ENCODE data around the gene MAP1LC3B.

Gene MAP1LC3B

DNA sequence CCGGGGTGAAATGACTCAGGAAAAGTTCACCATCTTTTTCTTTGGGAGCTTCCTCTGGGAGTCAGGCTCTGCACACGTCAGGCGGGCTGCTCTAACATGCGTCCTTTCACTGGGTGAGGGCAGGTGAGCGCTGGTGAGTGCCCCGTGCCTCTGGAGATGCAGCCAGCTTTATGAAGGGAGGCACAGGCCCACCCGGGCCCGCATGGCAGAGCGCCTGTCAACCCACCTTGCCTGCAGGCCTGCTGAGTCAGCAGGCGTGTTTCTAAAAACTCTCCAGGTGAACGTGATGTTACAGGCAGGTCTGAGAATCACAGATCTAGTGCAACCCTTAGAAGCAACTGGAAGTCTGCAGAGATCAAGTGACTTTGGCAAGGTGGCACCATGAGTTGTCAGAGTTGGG lies 18.4 kb downstream of the MAP1LC3B start:
- no peak for TF ChIP-seq CTCF (IDR thresholded peaks at IDR 0.05; ENCODE audit: low read depth, low read length, missing control alignments)
- DNase-seq (ENCODE audit: extremely low read depth, low read depth), result no peak
- H3K4me3 ChIP-seq (replicated peaks; ENCODE audit: low read depth, low read length), result no peak overlapping the region

DNA sequence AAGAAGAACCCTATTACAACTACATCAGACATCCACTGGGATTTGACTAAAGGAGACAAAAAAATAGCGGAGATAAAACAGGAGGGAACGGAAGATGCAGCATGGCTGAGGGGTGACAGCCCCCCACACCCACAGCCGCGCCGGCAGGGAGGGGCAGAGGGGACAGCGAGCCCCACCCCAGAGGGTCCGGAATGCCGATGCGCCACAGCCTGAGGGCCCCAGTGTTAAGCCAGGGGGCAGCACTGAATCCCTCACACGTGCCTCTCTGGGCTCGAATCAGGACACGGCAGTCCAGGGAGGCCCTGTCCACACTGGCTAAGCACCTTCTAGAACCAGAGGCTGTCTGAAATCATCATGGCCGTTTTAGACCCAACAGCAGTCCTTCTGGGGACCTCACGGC lies 18.8 kb downstream of the MAP1LC3B start:
- no peak for DNase-seq (ENCODE audit: extremely low read depth, low read depth)
- no peak for TF ChIP-seq CTCF (IDR thresholded peaks at IDR 0.05; ENCODE audit: low read depth, low read length, missing control alignments)
- H3K4me3 ChIP-seq (replicated peaks; ENCODE audit: low read depth, low read length), result no peak overlapping the region

- H3K4me3 ChIP-seq (replicated peaks; ENCODE audit: low read depth, low read length), result no peak overlapping the region
- no peak for TF ChIP-seq CTCF (IDR thresholded peaks at IDR 0.05; ENCODE audit: low read depth, low read length, missing control alignments)
- DNase-seq (ENCODE audit: extremely low read depth, low read depth), result no peak
Measured at GRCh38 chr16:87411375-87412271, 19.5 kb downstream of the MAP1LC3B start.

GRCh38 chr16:87412371-87412995 lies 20.3 kb downstream of the MAP1LC3B start:
- no peak overlapping the region for H3K4me3 ChIP-seq (replicated peaks; ENCODE audit: low read depth, low read length)
- no peak for DNase-seq (ENCODE audit: extremely low read depth, low read depth)
- TF ChIP-seq CTCF (IDR thresholded peaks at IDR 0.05; ENCODE audit: low read depth, low read length, missing control alignments), result no peak

- no peak for TF ChIP-seq CTCF (IDR thresholded peaks at IDR 0.05; ENCODE audit: low read depth, low read length, missing control alignments)
- no peak overlapping the region for H3K4me3 ChIP-seq (replicated peaks; ENCODE audit: low read depth, low read length)
- DNase-seq (ENCODE audit: extremely low read depth, low read depth), result no peak
Measured at GRCh38 chr16:87412996-87413421, 20.9 kb downstream of the MAP1LC3B start.

- TF ChIP-seq CTCF (IDR thresholded peaks at IDR 0.05; ENCODE audit: low read depth, low read length, missing control alignments), result no peak
- no peak for DNase-seq (ENCODE audit: extremely low read depth, low read depth)
- no peak overlapping the region for H3K4me3 ChIP-seq (replicated peaks; ENCODE audit: low read depth, low read length)
Measured at GRCh38 chr16:87414251-87414680, 22.1 kb downstream of the MAP1LC3B start.
